WTC11 (cell line): ENCODE data around the gene ACVR1. TPM values are rescaled to one million over a fixed set of nuclear protein-coding genes. Genes with fewer than 3 reads are reported as not detected.

Experiments used
- ATAC-seq: fragments of 200-7000 bp; cut with Tn5 transposase; 2 replicates; pipeline ENCODE4 v1.10.0; 2021; ENCODE audit warnings: mild to moderate bottlenecking, moderate library complexity
- CTCF ChIA-PET: fragments of 300-600 bp; sonication (Branson Sonifier 250); formaldehyde crosslinking; loops from one replicate; lab custom pipeline; 2021; ENCODE audit warnings: antibody characterized with exemption; lab: Charles Lee
- POLR2A ChIA-PET: fragments of 350-600 bp; sonication (Branson Sonifier 250); formaldehyde crosslinking; loops from one replicate; lab custom pipeline; 2021; ENCODE audit warnings: antibody characterized with exemption; lab: Charles Lee
- DNase-seq: peaks from one replicate; pipeline ENCODE4 v3.0.0; 2021; ENCODE audit warnings: low spot score
- H3K27ac Mint-ChIP-seq: 2 replicates; pipeline ENCODE4 v1.8.0; 2021; ENCODE audit warnings: mixed read lengths
- H3K27me3 Mint-ChIP-seq: 2 replicates; pipeline ENCODE4 v1.8.0; 2021; ENCODE audit warnings: low read depth, mild to moderate bottlenecking, moderate library complexity, mixed read lengths
- H3K36me3 Mint-ChIP-seq: 2 replicates; pipeline ENCODE4 v1.8.0; 2021; ENCODE audit warnings: mixed read lengths
- H3K4me1 Mint-ChIP-seq: 2 replicates; pipeline ENCODE4 v1.8.0; 2022; ENCODE audit warnings: mixed read lengths
- H3K4me3 Mint-ChIP-seq: 2 replicates; pipeline ENCODE4 v1.8.0; 2021; ENCODE audit warnings: mild to moderate bottlenecking, moderate library complexity, mixed read lengths
- H3K9me3 Mint-ChIP-seq: 2 replicates; pipeline ENCODE4 v1.8.0; 2021; ENCODE audit warnings: mixed read lengths
- ATF1 ChIP-seq: sonication (generic); formaldehyde crosslinking; IDR thresholded peaks from 2 replicates; pipeline ENCODE4 v1.8.1; 2023; ENCODE audit warnings: mild to moderate bottlenecking, moderate library complexity, missing genetic modification reagents
- EMX1 ChIP-seq: fragments of 250-450 bp; sonication (Bioruptor Pico); IDR thresholded peaks from 2 replicates; pipeline ENCODE4 v1.8.0; 2021; ENCODE audit warnings: mild to moderate bottlenecking
- ESRRA ChIP-seq: sonication (generic); formaldehyde crosslinking; IDR thresholded peaks from 2 replicates; pipeline ENCODE4 v1.8.1; 2022; ENCODE audit warnings: mild to moderate bottlenecking, missing genetic modification reagents, borderline replicate concordance
- ETV6 ChIP-seq: sonication (generic); formaldehyde crosslinking; IDR thresholded peaks from 2 replicates; pipeline ENCODE4 v1.8.1; 2022; ENCODE audit warnings: mild to moderate bottlenecking, missing genetic modification reagents
- GTF2I ChIP-seq: fragments of 250-450 bp; sonication (Bioruptor Pico); conservative IDR thresholded peaks from 2 replicates; pipeline ENCODE4 v1.4.0; 2021; ENCODE audit warnings: mild to moderate bottlenecking
- NR1H2 ChIP-seq: sonication (generic); formaldehyde crosslinking; IDR thresholded peaks from 2 replicates; pipeline ENCODE4 v1.9.0; 2021; ENCODE audit warnings: mild to moderate bottlenecking, moderate library complexity, missing genetic modification reagents
- RELA ChIP-seq: sonication (generic); formaldehyde crosslinking; IDR thresholded peaks from 2 replicates; pipeline ENCODE4 v1.8.1; 2022; ENCODE audit warnings: missing genetic modification reagents, mild to moderate bottlenecking, borderline replicate concordance
- TCF7 ChIP-seq: sonication (generic); formaldehyde crosslinking; IDR thresholded peaks from 2 replicates; pipeline ENCODE4 v1.8.0; 2022; ENCODE audit warnings: mild to moderate bottlenecking, low read depth, missing genetic modification reagents, moderate library complexity
- TEAD1 ChIP-seq: sonication (generic); formaldehyde crosslinking; IDR thresholded peaks from 2 replicates; pipeline ENCODE4 v1.8.0; 2022; ENCODE audit warnings: mild to moderate bottlenecking, missing genetic modification reagents
- ZNF121 ChIP-seq: sonication (generic); formaldehyde crosslinking; IDR thresholded peaks from 2 replicates; pipeline ENCODE4 v1.8.0; 2023; ENCODE audit warnings: missing genetic modification reagents
- ZNF263 ChIP-seq: sonication (generic); formaldehyde crosslinking; IDR thresholded peaks from 2 replicates; pipeline ENCODE4 v1.8.1; 2022; ENCODE audit warnings: low read depth, mild to moderate bottlenecking, moderate library complexity, missing genetic modification reagents
- total RNA-seq: library from RNA; stranded (reverse); gene quantifications from 3 replicates; pipeline ENCODE4 v1.2.3, GENCODE V29; 2021
- TF ChIP-seq, protein P1 (sequence below): sonication (generic); formaldehyde crosslinking; IDR thresholded peaks from 2 replicates; pipeline ENCODE4 v1.8.0; 2022; ENCODE audit warnings: mild to moderate bottlenecking, missing genetic modification reagents
- TF ChIP-seq, protein P2 (sequence below): fragments of 250-450 bp; sonication (Bioruptor Pico); IDR thresholded peaks from 2 replicates; pipeline ENCODE4 v1.9.0; 2021; ENCODE audit warnings: mild to moderate bottlenecking, borderline replicate concordance
- TF ChIP-seq, protein P3 (sequence below): sonication (generic); formaldehyde crosslinking; IDR thresholded peaks from 2 replicates; pipeline ENCODE4 v1.8.1; 2023; ENCODE audit warnings: mild to moderate bottlenecking, missing genetic modification reagents
- TF ChIP-seq, protein P4 (sequence below): sonication (generic); formaldehyde crosslinking; IDR thresholded peaks from 2 replicates; pipeline ENCODE4 v1.8.0; 2022; ENCODE audit warnings: mild to moderate bottlenecking, missing genetic modification reagents
- TF ChIP-seq, protein P5 (sequence below): sonication (generic); formaldehyde crosslinking; IDR thresholded peaks from 2 replicates; pipeline ENCODE4 v1.8.1; 2022; ENCODE audit warnings: mild to moderate bottlenecking, missing genetic modification reagents, moderate library complexity, borderline replicate concordance
- TF ChIP-seq, protein P6 (sequence below): fragments of 250-450 bp; sonication (Bioruptor Pico); IDR thresholded peaks from 2 replicates; pipeline ENCODE4 v1.9.0; 2021; ENCODE audit warnings: mild to moderate bottlenecking

The ACVR1 gene
- total RNA-seq, 1 experiment from 2014 or later = 19.2 TPM

DNA sequence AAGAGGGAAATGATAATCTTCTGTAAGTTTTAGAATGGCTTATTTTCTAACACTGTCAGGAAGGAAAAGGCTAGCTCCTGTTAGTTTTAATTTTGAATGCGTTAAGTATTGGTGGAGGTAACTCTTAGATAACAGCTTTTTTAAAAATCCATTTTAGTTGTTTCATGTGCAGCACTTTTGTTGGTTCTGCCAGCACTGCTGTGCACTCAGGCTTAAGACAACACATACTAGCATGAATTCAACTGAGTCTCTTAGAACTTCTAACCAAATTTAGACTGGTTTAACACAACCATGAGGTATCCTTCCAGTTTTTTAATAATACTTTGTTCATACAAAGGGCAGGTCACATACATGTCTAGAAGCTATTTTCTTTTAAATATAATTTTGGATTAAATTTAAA is 42.4 kb downstream of the ACVR1 start:
- Mint-ChIP-seq H3K4me1 (peaks cover 71% of the 10 kb centered on the region), H3K36me3 (no peaks in the 10 kb centered on the region), H3K27me3 (no peaks in the 10 kb centered on the region), H3K27ac (no peak overlapping the region; the same call in 1 of the 2 replicates), H3K9me3 (peaks cover 6% of the 10 kb centered on the region; the same call in 1 of the 2 replicates), H3K4me3 (no peak overlapping the region)
- ATAC-seq (no peak), DNase-seq (no peak)
- no peak for TF ChIP-seq ATF1 (CRISPR knock-in tag)
- no peak for TF ChIP-seq GTF2I (CRISPR knock-in tag)
- TF ChIP-seq, protein P1, sequence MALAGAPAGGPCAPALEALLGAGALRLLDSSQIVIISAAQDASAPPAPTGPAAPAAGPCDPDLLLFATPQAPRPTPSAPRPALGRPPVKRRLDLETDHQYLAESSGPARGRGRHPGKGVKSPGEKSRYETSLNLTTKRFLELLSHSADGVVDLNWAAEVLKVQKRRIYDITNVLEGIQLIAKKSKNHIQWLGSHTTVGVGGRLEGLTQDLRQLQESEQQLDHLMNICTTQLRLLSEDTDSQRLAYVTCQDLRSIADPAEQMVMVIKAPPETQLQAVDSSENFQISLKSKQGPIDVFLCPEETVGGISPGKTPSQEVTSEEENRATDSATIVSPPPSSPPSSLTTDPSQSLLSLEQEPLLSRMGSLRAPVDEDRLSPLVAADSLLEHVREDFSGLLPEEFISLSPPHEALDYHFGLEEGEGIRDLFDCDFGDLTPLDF (CRISPR knock-in tag) = no peak
- no peak for TF ChIP-seq TCF7 (CRISPR knock-in tag)
- ChIA-PET CTCF (interaction anchor here (1.3 kb wide), 1 partner anchor 40 kb away, joined by 3 read pairs; no protein-coding TSS in a partner anchor), POLR2A (interaction anchor here (0.7 kb wide), 1 partner anchor 46 kb away, joined by 3 read pairs; no protein-coding TSS in a partner anchor)

DNA sequence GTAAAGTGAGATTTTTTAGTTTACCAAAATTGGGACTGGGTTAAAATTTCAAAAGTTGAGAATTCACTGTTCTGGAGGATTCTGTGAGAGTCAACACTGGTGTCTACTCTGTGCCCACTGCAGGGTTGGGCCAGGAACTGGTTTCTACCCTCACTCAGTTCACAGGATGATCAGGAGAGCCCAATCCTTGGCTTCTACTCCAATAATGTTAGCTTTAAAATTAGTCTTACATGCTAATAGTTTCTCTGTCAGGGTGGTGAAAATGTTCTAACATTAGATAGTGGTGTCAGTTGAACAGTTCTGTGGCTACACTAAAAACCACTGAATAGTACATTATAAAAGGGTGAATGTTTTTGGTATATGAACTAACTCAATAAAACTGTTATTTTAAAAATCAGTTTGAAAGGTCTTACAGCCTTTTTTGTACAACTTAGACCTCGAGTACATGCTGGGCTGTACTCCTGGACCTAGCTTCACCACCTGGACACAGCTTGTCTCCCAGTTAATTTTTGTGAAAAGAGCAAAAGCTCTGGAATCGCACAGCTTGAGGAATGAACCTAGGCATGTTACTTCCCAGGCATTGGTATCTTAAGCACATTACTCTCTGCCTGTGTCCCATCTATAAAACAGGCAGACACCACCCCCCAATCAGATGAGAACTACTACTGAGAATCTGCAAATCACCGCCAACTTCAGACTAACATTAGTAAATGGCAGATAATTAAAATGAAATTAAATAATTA is 44.4 kb downstream of the ACVR1 start:
- CTCF ChIA-PET = no interaction called here
- TF ChIP-seq TEAD1 (CRISPR knock-in tag) (no peak), EMX1 (CRISPR knock-in tag) (no peak), ZNF121 (CRISPR knock-in tag) (no peak), TCF7 (CRISPR knock-in tag) (no peak), RELA (no peak), NR1H2 (no peak), ZNF263 (CRISPR knock-in tag) (no peak), ETV6 (CRISPR knock-in tag) (no peak), ESRRA (CRISPR knock-in tag) (no peak)
- TF ChIP-seq, protein P2, sequence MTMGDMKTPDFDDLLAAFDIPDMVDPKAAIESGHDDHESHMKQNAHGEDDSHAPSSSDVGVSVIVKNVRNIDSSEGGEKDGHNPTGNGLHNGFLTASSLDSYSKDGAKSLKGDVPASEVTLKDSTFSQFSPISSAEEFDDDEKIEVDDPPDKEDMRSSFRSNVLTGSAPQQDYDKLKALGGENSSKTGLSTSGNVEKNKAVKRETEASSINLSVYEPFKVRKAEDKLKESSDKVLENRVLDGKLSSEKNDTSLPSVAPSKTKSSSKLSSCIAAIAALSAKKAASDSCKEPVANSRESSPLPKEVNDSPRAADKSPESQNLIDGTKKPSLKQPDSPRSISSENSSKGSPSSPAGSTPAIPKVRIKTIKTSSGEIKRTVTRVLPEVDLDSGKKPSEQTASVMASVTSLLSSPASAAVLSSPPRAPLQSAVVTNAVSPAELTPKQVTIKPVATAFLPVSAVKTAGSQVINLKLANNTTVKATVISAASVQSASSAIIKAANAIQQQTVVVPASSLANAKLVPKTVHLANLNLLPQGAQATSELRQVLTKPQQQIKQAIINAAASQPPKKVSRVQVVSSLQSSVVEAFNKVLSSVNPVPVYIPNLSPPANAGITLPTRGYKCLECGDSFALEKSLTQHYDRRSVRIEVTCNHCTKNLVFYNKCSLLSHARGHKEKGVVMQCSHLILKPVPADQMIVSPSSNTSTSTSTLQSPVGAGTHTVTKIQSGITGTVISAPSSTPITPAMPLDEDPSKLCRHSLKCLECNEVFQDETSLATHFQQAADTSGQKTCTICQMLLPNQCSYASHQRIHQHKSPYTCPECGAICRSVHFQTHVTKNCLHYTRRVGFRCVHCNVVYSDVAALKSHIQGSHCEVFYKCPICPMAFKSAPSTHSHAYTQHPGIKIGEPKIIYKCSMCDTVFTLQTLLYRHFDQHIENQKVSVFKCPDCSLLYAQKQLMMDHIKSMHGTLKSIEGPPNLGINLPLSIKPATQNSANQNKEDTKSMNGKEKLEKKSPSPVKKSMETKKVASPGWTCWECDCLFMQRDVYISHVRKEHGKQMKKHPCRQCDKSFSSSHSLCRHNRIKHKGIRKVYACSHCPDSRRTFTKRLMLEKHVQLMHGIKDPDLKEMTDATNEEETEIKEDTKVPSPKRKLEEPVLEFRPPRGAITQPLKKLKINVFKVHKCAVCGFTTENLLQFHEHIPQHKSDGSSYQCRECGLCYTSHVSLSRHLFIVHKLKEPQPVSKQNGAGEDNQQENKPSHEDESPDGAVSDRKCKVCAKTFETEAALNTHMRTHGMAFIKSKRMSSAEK (CRISPR knock-in tag) = no peak
- TF ChIP-seq, protein P3, sequence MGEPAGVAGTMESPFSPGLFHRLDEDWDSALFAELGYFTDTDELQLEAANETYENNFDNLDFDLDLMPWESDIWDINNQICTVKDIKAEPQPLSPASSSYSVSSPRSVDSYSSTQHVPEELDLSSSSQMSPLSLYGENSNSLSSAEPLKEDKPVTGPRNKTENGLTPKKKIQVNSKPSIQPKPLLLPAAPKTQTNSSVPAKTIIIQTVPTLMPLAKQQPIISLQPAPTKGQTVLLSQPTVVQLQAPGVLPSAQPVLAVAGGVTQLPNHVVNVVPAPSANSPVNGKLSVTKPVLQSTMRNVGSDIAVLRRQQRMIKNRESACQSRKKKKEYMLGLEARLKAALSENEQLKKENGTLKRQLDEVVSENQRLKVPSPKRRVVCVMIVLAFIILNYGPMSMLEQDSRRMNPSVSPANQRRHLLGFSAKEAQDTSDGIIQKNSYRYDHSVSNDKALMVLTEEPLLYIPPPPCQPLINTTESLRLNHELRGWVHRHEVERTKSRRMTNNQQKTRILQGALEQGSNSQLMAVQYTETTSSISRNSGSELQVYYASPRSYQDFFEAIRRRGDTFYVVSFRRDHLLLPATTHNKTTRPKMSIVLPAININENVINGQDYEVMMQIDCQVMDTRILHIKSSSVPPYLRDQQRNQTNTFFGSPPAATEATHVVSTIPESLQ (CRISPR knock-in tag) = no peak
- TF ChIP-seq, protein P4, sequence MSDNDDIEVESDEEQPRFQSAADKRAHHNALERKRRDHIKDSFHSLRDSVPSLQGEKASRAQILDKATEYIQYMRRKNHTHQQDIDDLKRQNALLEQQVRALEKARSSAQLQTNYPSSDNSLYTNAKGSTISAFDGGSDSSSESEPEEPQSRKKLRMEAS (CRISPR knock-in tag) = no peak
- TF ChIP-seq, protein P5, sequence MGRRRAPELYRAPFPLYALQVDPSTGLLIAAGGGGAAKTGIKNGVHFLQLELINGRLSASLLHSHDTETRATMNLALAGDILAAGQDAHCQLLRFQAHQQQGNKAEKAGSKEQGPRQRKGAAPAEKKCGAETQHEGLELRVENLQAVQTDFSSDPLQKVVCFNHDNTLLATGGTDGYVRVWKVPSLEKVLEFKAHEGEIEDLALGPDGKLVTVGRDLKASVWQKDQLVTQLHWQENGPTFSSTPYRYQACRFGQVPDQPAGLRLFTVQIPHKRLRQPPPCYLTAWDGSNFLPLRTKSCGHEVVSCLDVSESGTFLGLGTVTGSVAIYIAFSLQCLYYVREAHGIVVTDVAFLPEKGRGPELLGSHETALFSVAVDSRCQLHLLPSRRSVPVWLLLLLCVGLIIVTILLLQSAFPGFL = no peak
- TF ChIP-seq, protein P6, sequence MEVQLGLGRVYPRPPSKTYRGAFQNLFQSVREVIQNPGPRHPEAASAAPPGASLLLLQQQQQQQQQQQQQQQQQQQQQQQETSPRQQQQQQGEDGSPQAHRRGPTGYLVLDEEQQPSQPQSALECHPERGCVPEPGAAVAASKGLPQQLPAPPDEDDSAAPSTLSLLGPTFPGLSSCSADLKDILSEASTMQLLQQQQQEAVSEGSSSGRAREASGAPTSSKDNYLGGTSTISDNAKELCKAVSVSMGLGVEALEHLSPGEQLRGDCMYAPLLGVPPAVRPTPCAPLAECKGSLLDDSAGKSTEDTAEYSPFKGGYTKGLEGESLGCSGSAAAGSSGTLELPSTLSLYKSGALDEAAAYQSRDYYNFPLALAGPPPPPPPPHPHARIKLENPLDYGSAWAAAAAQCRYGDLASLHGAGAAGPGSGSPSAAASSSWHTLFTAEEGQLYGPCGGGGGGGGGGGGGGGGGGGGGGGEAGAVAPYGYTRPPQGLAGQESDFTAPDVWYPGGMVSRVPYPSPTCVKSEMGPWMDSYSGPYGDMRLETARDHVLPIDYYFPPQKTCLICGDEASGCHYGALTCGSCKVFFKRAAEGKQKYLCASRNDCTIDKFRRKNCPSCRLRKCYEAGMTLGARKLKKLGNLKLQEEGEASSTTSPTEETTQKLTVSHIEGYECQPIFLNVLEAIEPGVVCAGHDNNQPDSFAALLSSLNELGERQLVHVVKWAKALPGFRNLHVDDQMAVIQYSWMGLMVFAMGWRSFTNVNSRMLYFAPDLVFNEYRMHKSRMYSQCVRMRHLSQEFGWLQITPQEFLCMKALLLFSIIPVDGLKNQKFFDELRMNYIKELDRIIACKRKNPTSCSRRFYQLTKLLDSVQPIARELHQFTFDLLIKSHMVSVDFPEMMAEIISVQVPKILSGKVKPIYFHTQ (CRISPR knock-in tag) = no peak
- H3K4me1 Mint-ChIP-seq = peaks cover 57% of the 10 kb centered on the region
- ATAC-seq (no peak), DNase-seq (no peak)
- no peak overlapping the region for H3K4me3 Mint-ChIP-seq
- POLR2A ChIA-PET = no interaction called here
- no peaks in the 10 kb centered on the region for H3K27me3 Mint-ChIP-seq
- H3K9me3 Mint-ChIP-seq = peaks cover 6% of the 10 kb centered on the region; the same call in 1 of the 2 replicates
- H3K36me3 Mint-ChIP-seq = no peaks in the 10 kb centered on the region
- peak overlapping the region; percentile 17; the same call in 1 of the 2 replicates for H3K27ac Mint-ChIP-seq
